Stimulated activated CD8-positive, alpha-beta memory T cell treated with anti-CD3 and anti-CD28 coated beads, Interleukin-12 subunit alpha, Interleukin-12 subunit beta, amount 100 ng/mL, for 4 hours (primary cell): ENCODE results near the gene C17orf50.

ENCODE experiments used
- DNase-seq: peaks from one replicate; pipeline ENCODE4 v3.0.0-alpha.2; 2020; ENCODE audit warnings: low read depth

The C17orf50 gene

DNA sequence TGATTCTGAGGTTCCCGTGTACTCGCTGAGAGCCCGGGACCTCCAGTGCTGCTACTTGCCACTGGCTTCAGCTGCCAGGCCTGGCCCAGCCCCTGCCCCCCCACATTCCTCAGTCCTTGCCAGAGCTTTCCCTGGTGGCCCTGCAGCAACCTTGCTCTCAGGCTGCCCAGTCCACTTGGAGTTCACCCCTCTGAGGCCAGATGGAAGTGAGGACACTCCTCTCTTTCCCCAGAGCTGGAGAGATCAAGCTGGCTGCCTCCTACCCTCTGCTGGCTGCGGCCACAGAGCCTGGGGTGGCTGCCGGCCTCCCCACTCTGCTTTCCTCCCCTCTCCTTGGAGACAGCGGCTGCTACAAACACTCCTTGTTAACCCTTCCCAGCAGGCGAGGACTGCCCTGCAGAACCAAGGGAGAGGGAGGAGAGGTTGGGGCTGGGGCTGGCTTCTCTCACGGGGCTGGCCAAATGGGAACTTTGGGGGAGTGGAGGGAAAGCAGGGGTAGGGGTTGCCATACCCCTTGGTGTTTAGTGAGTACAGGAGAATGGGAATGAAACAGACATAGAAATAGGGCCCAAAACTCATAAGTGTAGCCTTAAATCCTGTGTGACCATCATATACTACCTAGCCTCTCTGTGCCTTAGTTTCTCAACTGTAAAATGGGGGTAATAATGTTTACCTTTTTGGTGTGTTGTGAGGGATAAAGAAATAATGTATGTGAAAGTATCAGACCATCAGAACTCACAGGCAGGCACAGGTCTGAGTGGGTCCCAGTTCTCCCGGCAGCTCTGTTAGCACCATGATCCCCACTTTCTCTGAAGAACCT is 7.5 kb upstream of the C17orf50 start, which contains the start of gene GAS2L2:
TSS of gene GAS2L2 (minus strand) at position 295 of the 820 bp plus-strand sequence. CDS start 389 bp downstream, outside the sequence.
- DNase-seq = no peak

DNA sequence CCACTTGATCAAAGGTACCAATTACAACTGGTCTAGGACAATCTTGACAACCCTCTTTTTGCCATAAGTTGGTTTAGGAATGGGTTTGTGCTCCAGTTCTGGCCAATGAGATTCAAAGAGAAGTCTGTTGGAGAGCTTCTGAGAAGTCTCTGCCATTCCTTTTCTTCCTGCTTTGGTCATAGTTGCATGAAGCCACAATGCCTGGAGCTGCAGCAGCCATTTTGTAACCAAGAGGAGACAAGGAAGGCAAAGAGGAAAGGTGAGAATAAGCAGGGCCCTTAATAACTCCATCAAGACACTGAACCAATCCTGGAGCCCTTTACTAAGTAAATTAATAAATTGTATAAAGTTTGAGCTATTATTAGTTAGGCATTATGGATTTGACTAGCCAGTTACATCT is 3.4 kb upstream of the C17orf50 start:
- DNase-seq = no peak

DNA sequence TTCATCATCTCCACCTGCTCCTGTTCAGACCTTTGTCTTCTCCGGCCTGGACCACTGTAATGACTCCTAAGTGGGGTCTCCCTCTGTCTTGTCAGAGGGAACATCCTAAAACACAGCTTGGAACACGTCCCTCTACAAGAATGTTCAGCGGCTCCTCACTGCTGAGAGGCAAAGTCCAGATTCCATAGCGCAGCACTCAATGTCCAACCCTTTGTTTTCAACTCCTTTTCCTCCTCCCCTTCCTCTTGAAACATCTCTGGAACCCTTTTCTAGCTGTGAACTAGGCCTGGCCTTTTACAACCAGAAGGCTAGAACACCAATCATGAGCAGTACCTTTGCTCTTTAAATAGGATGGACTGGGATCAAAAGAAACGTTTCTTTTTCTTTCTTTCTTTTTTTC is 914 bp downstream of the C17orf50 start:
- DNase-seq = no peak

DNA sequence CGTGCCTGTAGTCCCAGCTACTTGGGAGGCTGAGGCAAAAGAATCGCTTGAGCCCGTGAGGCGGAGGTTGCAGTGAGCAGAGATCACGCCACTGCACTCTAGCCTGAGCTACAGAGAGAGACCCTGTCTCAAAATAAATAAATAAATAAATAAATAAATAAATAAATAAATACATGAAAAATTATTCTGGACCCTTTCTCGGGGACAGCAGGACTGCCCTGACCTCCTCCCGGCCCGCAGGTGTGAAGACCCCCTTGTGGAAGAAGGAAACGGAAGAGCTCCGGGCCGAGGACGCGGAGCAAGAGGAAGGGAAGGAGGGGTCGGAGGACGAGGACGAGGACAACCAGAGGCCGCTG is 3.1 kb downstream of the C17orf50 start:
- no peak for DNase-seq

DNA sequence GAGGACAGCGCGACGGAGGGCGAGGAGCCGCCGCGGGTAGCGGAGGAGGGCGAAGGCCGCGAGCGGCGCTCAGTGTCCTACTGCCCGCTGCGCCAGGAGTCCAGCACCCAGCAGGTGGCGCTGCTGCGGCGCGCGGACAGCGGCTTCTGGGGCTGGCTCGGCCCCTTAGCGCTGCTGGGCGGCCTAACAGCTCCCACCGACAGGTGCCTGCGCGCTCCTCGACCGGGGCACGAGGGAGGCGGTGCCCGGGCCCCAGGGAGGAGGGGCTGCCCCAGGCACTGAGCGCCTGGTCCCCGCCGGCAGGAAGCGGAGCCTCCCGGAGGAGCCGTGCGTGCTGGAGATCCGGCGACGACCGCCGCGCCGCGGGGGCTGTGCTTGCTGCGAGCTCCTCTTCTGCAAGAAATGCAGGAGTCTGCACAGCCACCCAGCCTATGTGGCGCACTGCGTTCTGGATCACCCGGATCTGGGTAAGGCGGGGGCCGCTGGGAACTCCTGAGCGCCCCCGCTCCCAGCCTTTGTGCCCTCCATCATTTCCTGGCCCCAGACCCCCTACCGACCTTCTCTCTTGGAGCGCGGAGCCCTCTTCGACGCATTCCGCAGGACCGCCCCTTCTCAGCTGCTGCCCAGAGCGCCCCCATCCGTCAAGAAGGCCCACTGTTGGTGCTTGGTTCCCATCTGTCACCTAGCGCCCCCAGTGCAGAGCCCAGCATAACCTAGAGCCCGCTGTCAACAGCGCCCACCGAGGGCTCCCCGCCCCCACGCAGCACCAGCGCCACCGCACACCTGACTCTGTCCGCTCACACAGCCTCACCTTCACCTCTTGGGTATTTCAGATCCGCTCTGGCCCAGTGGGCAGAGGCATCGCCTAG is 3.7 kb downstream of the C17orf50 start:
- DNase-seq = peak; percentile 78

DNA sequence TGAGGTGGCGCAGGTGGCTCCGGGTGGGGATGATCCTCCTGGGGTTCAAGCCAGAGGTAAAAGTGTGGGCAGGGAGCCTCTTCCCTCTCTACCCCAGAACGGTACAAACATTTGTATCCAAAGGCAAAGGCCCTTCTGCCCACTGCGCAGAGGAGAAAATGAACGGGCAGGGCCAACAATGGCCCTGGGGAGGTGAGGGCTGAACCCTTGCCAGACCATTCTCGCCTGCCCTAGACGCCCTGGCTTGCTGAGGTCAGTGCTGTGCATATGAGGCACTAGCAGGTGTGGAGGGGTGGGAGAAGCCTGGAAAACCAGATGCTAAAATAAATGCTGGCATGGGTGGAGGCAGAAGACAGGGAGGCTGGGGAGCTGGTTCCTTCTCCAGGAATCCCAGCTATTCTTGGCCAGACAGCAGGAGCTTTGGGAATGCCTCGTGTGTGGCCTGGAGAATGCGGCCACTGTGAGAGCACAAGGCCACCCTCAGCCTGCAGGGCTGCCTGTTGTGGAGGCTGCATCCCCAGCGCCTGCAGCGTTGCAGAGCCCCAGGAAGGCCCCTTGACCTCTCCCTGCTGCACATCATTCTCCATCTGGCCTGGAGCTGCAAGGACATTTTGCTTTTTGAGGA is 4.5 kb downstream of the C17orf50 start:
- DNase-seq = no peak

DNA sequence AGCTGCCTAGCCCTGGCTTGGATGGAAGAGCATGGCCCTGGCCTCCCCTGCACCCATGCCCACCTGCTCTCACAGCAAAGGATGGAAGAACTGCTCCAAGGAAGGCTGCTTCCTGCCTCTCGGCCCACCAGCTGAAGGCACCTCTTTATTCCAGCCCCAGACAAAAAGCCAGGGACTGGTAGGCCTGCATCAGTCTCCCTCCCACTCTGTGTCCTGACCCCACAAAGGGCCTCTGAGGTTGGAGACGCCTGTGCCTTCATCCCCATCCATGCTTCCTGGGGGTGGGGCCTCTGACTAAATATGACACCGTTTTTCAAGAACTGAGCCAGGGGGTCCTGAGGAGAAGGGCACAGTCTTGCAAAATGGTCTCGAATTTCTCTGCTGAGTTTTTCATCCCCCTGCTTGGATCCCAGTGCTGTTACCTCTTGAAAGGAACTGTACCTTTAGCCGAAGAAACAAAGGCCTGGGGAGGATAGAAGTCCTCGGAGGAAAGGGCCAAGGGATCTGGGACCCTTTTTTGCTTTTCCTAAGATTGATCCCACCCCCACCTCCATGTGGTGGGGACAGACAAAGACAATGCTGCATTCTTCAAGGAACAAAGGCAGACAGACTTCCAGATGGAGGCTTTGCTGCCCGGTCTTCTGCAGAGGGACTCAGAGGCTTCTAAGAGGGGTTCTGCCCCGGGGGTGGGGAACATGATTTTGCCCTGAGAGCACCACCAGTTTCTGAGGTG is 5.2 kb downstream of the C17orf50 start:
- DNase-seq = no peak

DNA sequence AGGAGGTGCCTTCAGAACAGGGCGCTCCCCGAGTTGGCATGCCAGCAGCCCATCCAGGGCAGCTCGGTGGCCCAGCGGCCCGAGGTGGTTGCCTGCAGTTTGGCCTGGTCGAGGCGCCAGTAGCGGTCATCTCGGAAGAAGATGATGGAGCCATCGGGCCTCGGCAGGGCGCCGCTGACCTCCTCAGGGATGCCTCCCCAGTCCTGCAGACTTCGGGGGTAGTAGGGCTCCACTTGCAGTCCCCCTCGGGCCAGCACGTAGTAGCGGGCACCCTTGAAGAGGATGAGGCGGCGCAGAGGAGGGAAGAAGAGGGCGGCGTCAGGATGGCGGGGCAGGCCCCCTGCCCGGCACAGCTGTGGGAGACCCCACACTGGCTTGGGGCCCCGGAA is 5.8 kb downstream of the C17orf50 start:
- no peak for DNase-seq

DNA sequence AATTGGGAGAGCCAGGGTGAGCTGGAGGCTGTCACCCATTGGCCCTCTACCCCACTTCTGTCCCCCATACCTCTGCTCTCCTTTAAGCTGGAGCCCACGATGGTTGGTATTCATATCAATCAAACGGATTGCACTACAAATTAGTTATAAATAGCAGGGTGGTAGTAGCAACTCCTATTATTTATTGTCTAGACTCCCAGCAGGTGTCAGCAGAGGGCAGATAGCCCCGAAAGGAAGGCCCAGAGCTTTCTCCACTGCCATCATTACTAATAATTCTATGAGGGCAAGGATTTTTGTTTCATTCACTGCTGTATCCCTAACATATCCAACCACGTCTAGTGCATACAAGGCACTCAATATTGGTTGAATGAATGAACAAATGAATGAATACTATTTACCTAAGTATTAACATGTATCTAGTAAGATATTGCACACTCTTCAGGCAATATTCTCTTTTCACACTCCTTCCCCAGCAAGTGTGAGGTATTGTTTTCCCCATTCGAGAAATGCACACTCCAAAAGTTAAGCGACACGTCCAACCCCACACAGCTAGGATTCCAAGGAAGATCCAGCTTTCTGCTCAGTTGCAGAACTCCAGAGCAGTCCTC is 6.3 kb downstream of the C17orf50 start:
- no peak for DNase-seq

DNA sequence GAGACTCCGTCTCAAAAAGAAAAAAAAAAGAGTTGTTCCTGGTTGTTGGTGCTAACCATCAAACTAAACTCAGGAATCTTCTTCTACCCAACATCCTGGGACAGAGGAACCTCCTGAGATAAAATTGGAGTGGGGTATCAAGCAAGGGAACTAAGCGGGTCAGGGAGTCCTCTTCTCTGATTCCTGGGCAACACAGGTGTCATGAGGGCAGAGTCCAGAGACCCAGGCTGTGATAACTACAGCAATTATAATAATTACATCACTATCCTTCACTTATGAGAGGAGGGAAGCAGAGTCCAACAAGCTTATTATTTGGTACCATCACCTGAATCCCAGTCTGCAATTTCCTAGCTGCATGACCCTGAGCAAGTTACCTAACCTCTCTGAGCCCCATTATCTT is 8.1 kb downstream of the C17orf50 start:
- DNase-seq = no peak

DNA sequence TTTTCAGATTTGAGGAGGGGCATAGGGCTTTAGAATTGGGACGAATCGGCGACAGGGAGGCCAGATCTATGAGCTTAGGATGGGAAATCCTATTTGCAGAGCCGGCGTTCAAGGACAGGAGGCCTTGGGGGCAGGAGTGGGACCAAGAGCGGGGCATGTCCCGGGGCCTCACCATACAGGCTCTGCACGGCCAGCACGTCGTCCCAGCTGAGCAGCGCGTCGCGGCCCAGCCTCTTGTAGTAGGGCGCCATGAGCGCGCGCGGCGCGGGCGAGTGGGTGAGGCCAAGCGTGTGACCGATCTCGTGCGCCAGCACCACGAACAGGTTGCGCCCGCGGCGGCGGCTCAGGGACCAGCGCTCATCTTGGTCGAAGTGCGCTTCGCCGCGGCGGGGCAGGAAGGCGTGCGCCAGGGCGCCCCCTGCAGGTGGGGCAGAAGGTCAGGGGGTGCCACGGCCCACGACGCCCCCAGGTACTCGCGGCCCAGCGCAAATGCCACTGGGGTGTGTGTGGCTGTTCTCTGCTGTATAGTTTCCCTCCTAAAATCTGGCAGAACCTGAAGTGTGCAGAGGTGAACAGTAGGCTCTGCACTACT is 9.3 kb downstream of the C17orf50 start:
- no peak for DNase-seq

DNA sequence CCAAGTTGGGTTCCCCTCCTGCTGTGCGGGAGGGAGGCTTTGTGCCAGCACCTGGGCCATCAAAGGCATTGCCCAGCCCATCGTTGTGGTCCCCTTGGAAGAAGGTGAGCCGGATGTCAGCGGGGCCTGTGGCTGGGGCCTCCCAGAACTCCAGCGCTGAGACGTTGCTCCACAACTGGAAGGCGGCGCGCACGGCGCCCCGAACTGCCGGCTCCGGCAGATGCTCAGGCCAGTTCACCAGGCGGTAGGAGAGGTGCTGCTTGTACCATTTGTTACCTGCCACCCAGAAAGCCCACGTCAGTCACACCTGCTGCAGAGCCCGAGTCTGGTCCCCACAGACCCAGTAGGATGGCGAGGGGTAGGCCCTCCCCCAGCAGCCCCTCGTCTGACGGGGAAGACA is 12.4 kb downstream of the C17orf50 start:
- no peak for DNase-seq

DNA sequence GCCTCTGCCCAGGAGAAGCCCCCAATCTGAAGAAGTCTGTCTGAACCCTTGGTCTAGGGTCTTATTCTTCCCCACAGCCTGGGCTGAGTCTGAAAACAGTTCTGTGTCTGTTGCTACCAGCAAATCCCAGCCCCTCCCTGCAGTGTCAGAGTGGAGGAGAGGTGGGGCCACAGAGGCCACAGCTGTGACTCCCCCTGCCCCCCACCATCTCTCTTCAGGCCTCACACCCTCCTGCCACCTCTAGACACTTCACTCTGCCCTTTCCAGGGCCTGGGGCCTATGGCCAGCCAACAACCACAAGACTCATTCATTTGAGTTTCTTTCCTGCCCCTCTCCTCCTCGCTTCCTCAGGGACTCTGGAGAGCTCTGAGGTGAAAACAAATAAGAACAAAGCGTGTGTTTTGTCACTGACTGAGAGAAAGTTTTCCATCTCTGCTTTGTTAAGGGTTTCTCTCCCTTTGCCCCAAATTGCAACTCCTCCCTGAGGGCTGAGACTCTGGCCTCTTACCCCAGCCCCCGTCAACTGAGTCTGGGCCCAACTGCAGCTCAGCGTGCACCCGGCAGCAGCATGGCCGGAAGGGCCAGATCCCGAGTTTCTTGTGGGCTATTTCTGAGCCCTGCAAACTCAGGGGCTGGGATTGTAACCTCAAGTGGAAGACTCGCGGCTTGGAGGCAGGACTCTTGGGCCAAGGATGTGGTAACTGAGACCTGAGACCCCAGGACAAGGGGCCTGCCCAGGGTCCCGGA is 13.2 kb downstream of the C17orf50 start:
- DNase-seq = no peak

DNA sequence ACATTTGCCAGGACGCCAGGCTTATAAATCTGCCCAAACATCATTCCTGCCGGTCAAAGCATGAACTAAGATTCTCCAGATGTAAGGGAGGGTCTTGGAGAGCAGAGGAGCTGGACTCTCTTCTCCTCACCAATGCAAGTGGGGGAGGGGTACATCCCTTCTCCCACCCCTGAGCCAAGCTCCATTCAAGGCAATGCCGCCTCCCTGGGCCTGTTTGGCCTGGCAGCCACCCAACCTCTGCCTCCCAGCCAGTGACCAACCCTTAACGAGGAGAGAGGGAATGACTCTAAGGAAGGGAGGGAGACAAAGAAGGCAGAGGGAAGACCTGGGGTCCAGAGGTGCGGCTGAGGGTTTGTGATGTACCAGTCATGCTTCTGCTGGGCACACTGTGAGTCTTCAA is 13.8 kb downstream of the C17orf50 start:
- DNase-seq = no peak

DNA sequence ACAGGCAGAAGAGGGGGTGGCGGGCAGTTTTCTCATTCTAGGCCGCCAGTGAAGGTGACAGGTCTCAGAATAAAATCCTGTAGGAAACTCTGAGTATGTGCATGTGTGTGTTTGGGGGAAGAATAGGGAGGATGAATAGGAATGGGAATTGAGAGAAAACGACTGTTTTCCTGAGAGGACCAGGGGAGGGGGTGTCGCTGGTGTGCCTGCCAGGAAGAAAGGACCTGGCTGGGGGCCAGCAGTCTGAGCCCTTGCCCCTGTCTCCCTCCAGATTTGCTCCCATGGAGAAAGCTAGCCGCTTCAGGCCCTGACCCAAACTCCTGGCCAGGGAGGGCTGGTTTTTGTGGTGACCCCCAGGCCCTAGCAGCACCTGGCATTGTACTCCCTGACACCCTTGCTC is 14.4 kb downstream of the C17orf50 start:
- no peak for DNase-seq

DNA sequence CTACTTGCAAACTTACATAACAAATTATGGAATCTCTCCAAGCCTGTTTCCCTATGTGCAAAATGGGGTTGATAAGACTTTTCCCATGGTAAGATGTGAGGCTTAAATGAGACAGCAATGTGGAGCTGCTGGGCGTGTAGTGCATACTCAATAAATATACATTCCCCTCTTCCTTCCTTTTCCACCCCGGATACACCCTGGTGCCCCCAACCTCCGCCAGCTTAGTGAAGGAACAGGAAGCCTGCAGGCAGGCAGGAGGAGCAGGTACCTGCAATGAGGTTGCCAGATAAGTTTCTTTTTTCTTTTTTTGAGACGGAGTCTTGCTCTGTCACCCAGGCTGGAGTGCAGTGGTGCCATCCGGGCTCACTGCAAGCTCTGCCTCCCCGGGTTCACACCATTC is 14.9 kb downstream of the C17orf50 start:
- no peak for DNase-seq

DNA sequence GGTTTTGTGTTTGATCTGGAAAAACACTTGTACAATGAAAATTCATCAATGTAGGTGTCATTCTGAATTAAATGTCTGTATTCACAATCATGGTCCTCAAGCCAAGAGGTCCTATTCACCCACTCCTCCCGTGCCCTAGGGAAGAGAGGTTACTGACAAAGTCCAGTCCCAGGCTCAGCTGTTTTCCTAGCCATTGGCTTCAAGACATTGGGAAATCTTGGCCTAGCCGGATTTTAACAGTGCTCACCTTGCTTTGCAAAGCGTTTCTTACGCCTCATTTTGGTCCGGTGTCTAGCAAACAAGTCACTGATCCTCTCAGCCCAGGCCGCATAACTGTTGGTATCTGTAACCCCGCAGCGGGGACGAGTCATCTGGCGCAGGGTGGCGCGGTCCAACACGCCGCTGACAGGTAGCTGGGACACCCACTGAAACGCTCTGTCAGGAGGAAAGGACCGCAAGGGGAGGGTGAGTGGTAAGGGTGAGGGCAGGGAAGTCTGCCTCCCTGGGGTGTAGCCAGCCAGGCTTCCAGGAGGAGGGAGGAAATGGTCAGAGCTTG is 18.0 kb downstream of the C17orf50 start:
- DNase-seq = no peak

DNA sequence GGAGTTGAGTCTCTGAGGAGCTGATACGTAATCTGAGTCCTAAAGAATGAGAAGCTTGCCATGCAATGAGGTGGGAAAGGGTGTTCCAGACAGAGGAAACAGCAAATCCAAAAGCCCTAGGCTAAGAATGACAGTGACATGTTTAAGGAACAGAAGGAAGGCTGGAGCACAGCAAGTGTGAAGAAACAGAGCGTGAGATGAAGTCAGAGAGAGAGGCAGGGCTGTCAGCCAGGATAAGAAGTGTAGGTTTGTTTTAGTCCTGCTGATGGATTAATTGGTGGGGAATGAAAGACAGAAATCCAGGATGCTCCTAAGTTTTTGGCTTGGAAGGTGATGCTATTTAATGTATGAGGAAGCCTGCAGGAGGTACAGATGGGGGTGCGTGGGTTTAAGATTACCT is 20.3 kb downstream of the C17orf50 start:
- no peak for DNase-seq

DNA sequence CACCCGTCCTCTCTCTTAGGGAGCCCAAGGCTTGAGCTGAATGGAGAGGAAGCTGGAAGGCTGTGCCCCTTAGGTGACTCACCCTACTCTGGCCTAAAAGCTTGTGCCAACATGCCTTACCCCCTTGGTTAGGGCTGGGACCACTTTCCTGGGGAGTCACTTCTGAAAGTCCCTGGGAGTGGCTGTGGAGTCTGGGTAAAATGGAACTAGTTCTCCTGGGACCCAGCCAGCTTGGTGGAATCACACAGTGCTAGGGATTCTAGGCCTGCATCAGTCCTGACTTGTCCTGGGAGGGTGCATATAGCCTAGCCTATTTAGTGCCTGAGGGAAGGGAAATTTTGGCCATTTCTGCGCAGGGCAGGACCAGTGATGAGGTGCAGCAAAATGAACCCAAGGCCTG is 24.2 kb downstream of the C17orf50 start:
- DNase-seq = no peak

DNA sequence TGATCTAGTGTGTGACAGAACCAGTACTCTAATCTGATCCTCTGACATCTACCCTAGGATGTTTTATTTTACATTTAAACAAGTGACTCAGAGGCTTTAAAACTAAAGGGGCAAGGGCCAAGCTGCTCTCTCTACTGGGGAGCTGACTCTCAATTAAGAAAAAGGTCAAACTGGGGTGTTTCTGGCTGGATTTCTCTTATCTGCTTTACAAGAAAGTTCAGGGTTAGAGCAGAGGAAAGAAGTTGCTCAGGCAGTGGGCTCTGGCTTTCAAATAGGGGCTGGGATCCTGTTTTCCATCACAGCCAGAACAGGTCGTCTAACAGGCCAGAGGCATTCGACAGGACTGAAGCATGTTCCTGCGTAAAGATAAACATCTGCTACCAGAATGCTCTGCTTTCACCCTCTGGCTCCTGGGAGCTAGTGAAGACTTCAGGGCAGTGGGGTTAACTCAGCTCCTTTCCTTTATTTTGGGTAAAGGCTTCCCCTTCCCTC is 26.3 kb downstream of the C17orf50 start:
- DNase-seq = no peak
